ENCODE measurements around the gene AMBP. TPM values are rescaled to one million over a fixed set of nuclear protein-coding genes. Genes with fewer than 3 reads are reported as not detected.

AMBP gene
- total and polyA plus RNA-seq, 2 of the 13 experiments (the other 11 are each of a cell fraction or from before 2014, with no cell fraction given) = 1,510 to 2,580 TPM

- TF ChIP-seq ZXDC (CRISPR knock-in tag; IDR thresholded peaks at IDR 0.05) (peak; percentile 55; the same call in 1 of the 2 replicates), KLF12 (CRISPR knock-in tag; IDR thresholded peaks at IDR 0.05; ENCODE audit: borderline replicate concordance) (no peak), MAF1 (CRISPR knock-in tag; IDR thresholded peaks at IDR 0.05; ENCODE audit: borderline replicate concordance) (0 out of 2 replicates have a peak, but pooled peaks have one; percentile 31), IKZF5 (CRISPR knock-in tag; IDR thresholded peaks at IDR 0.05) (peak; percentile 74; the same call in 1 of the 2 replicates), ZNF432 (CRISPR knock-in tag; IDR thresholded peaks at IDR 0.05; ENCODE audit: borderline replicate concordance) (no peak), ZNF414 (CRISPR knock-in tag; IDR thresholded peaks at IDR 0.05) (peak; percentile 28; the same call in 1 of the 2 replicates), HIC2 (CRISPR knock-in tag; IDR thresholded peaks at IDR 0.05; ENCODE audit: low read depth) (peak; percentile 95), DMAP1 (CRISPR knock-in tag; IDR thresholded peaks at IDR 0.05) (peak; percentile 80), BCLAF1 (IDR thresholded peaks at IDR 0.05) (no peak), RXRA (CRISPR knock-in tag; IDR thresholded peaks at IDR 0.05) (peak; percentile 91), NCOA2 (CRISPR knock-in tag; IDR thresholded peaks at IDR 0.05) (peak; percentile 96), ZNF232 (CRISPR knock-in tag; IDR thresholded peaks at IDR 0.05; ENCODE audit: borderline replicate concordance) (no peak), ZNF207 (IDR thresholded peaks at IDR 0.05; ENCODE audit: borderline replicate concordance) (no peak), FOSL2 (CRISPR knock-in tag; IDR thresholded peaks at IDR 0.05) (peak; percentile 83), ZNF230 (CRISPR knock-in tag; IDR thresholded peaks at IDR 0.05) (no peak), ZSCAN12 (CRISPR knock-in tag; IDR thresholded peaks at IDR 0.05) (no peak)
Measured at GRCh38 chr9:114117996-114118830, 40.1 kb upstream of the AMBP start (continued).
